RWPE2 (cell line): ENCODE results near the gene NFS1.

Source experiments
- ATAC-seq: fragments of 200-7000 bp; cut with Tn5 transposase; 3 replicates; pipeline ENCODE4 v1.9.1; 2021; ENCODE audit warnings: low read depth
- DNase-seq: peaks from one replicate; pipeline ENCODE4 v3.0.0-alpha.2; 2020; ENCODE audit warnings: low spot score
- H3K27ac ChIP-seq: fragments of 450-650 bp; 2 replicates; pipeline ENCODE4 v1.5.1; 2017; ENCODE audit warnings: mild to moderate bottlenecking; ENCODE audit not compliant: poor library complexity, severe bottlenecking
- H3K27me3 ChIP-seq: fragments of 250-450 bp; sonication (Bioruptor Pico); 2 replicates; pipeline ENCODE4 v1.5.1; 2021; ENCODE audit warnings: mild to moderate bottlenecking, moderate library complexity; ENCODE audit not compliant: insufficient read depth, poor library complexity, severe bottlenecking
- H3K36me3 ChIP-seq: fragments of 250-450 bp; sonication (Bioruptor Pico); 2 replicates; pipeline ENCODE4 v1.5.1; 2020; ENCODE audit warnings: low read depth, mild to moderate bottlenecking, moderate library complexity
- H3K4me1 ChIP-seq: fragments of 250-450 bp; sonication (Bioruptor Pico); 2 replicates; pipeline ENCODE4 v1.5.1; 2021; ENCODE audit warnings: mild to moderate bottlenecking, moderate library complexity; ENCODE audit not compliant: insufficient read depth, poor library complexity, severe bottlenecking
- H3K4me3 ChIP-seq: fragments of 250-450 bp; sonication (Bioruptor Pico); 2 replicates; pipeline ENCODE4 v1.5.1; 2021; ENCODE audit warnings: mild to moderate bottlenecking, moderate library complexity; ENCODE audit not compliant: severe bottlenecking
- H3K9me3 ChIP-seq: fragments of 250-450 bp; sonication (Bioruptor Pico); 2 replicates; pipeline ENCODE4 v1.5.1; 2021; ENCODE audit warnings: mild to moderate bottlenecking, moderate library complexity; ENCODE audit not compliant: severe bottlenecking
- CTCF ChIP-seq: fragments of 450-650 bp; IDR thresholded peaks from one replicate; pipeline ENCODE4 v1.5.1; 2017; ENCODE audit warnings: mild to moderate bottlenecking, moderate library complexity; ENCODE audit not compliant: poor library complexity, severe bottlenecking

Gene NFS1

DNA sequence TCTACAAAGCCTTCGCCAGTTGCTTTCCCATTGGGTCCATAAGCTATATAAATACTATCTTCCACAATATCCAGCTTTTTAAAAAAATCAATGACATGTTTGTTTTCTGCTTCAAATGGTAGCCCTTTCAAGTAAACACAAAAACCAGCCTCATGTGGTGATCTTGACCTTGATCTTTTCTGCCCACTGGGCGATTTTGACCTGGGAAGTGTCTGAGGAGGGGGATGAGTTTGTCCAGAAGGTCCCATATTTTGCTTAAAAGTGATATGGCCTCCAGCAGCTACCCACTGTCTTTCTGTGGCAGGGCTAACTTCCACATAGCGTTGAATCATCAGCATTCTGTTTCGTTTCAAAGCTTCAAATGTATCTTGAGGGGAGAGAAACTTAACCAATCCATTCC, 45.3 kb downstream of the NFS1 start:
- Histone ChIP-seq H3K36me3 (peaks cover 100% of the 10 kb centered on the region), H3K27ac (no peak overlapping the region), H3K4me3 (no peak overlapping the region), H3K4me1 (no peaks in the 10 kb centered on the region), H3K27me3 (no peaks in the 10 kb centered on the region), H3K9me3 (no peaks in the 10 kb centered on the region)
- DNase-seq (no peak), ATAC-seq (no peak)
- TF ChIP-seq CTCF: no peak

DNA sequence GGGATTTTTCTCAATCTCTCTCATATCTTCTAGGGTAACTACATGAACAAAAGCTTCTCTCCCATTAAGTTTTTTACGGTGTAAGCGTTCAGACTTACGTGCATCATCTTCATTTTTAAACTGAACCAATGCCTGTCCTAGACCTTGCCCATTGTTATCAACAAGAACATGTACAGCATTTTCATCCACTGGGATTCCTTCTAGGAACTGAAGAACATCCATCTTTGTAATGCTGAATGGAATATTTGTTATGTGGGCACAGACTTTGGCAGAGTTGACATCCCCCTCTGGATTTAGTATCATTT, 45.8 kb downstream of the NFS1 start:
- Histone ChIP-seq H3K9me3 (no peaks in the 10 kb centered on the region), H3K4me1 (no peaks in the 10 kb centered on the region), H3K27me3 (no peaks in the 10 kb centered on the region), H3K4me3 (no peak overlapping the region), H3K27ac (no peak overlapping the region), H3K36me3 (peaks cover 100% of the 10 kb centered on the region)
- DNase-seq (no peak), ATAC-seq (no peak)
- TF ChIP-seq CTCF: no peak

- Histone ChIP-seq H3K9me3 (no peaks in the 10 kb centered on the region), H3K4me1 (no peaks in the 10 kb centered on the region), H3K4me3 (no peak overlapping the region), H3K27me3 (no peaks in the 10 kb centered on the region), H3K36me3 (peaks cover 100% of the 10 kb centered on the region), H3K27ac (no peak overlapping the region)
- no peak for TF ChIP-seq CTCF
- no peak for DNase-seq
- ATAC-seq: no peak
Measured at GRCh38 chr20:35652641-35653429, 46.3 kb downstream of the NFS1 start.

DNA sequence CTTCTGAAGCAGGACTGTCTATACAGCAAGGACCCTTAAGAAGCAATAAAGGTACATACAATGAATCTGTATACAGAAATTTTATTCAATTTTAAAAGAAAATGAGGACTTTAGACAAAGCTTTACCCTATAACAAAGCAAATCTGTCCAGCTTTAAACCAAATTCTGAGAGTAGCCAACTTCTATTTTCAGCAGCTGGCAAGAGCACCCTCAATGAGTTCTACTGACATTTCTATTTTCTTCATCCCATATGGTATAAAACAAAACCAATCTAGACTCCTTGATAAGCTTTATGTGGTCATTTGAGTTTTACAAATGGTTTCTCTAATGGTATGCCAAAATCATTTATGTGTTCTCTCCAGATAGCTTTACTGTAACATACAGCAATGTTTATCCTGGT, 47.2 kb downstream of the NFS1 start:
- H3K4me3 ChIP-seq: no peak overlapping the region
- DNase-seq (no peak), ATAC-seq (no peak)
- TF ChIP-seq CTCF: no peak
- H3K9me3 ChIP-seq: no peaks in the 10 kb centered on the region
- H3K4me1 ChIP-seq: no peaks in the 10 kb centered on the region
- no peaks in the 10 kb centered on the region for H3K27me3 ChIP-seq
- H3K27ac ChIP-seq: no peak overlapping the region
- H3K36me3 ChIP-seq: peaks cover 91% of the 10 kb centered on the region

GRCh38 chr20:35650632-35651031, 48.5 kb downstream of the NFS1 start:
- DNase-seq (no peak), ATAC-seq (no peak)
- Histone ChIP-seq H3K9me3 (no peaks in the 10 kb centered on the region), H3K36me3 (peaks cover 81% of the 10 kb centered on the region), H3K4me3 (no peak overlapping the region), H3K27me3 (no peaks in the 10 kb centered on the region), H3K27ac (no peak overlapping the region), H3K4me1 (peaks cover under 1% of the 10 kb centered on the region)
- TF ChIP-seq CTCF: no peak
